ENCODE measurements around the gene TSPOAP1.

TSPOAP1 gene

GRCh38 chr17:58373923-58374322 lies 45.3 kb upstream of the TSPOAP1 start:
- TF ChIP-seq TSHZ2 (CRISPR knock-in tag; IDR thresholded peaks at IDR 0.05) (no peak), ZNF70 (CRISPR knock-in tag; IDR thresholded peaks at IDR 0.05) (no peak), CREB5 (CRISPR knock-in tag; IDR thresholded peaks at IDR 0.05; ENCODE audit: low read depth) (no peak), POU6F1 (CRISPR knock-in tag; IDR thresholded peaks at IDR 0.05; ENCODE audit: borderline replicate concordance, low read depth) (no peak), RARB (CRISPR knock-in tag; IDR thresholded peaks at IDR 0.05) (no peak), ARNTL (CRISPR knock-in tag; IDR thresholded peaks at IDR 0.05; ENCODE audit: borderline replicate concordance, low read depth) (no peak), PPARA (CRISPR knock-in tag; IDR thresholded peaks at IDR 0.05; ENCODE audit: borderline replicate concordance) (no peak), GLIS3 (CRISPR knock-in tag; IDR thresholded peaks at IDR 0.05) (no peak), TOX (CRISPR knock-in tag; IDR thresholded peaks at IDR 0.05; ENCODE audit: borderline replicate concordance) (no peak), ZFP3 (CRISPR knock-in tag; IDR thresholded peaks at IDR 0.05) (no peak), PATZ1 (CRISPR knock-in tag; IDR thresholded peaks at IDR 0.05; ENCODE audit: borderline replicate concordance) (no peak), TCF4 (CRISPR knock-in tag; IDR thresholded peaks at IDR 0.05; ENCODE audit: borderline replicate concordance) (no peak), CSRNP3 (CRISPR knock-in tag; IDR thresholded peaks at IDR 0.05) (no peak), ZNF8 (CRISPR knock-in tag; IDR thresholded peaks at IDR 0.05) (no peak), CSDC2 (CRISPR knock-in tag; IDR thresholded peaks at IDR 0.05) (no peak), SNAI2 (CRISPR knock-in tag; IDR thresholded peaks at IDR 0.05) (no peak), OSR1 (CRISPR knock-in tag; IDR thresholded peaks at IDR 0.05) (no peak), ZFP30 (CRISPR knock-in tag; IDR thresholded peaks at IDR 0.05) (no peak)
- ATAC-seq = no peak

- no peak for ATAC-seq
These were observed 44.4 kb upstream of the TSPOAP1 start for GRCh38 chr17:58373003-58373402.

GRCh38 chr17:58371300-58371950 lies 42.8 kb upstream of the TSPOAP1 start:
- no peak for TF ChIP-seq ISL1 (CRISPR knock-in tag; IDR thresholded peaks at IDR 0.05)
- ATAC-seq = no peak

More at GRCh38 chr17:58373003-58373402, 44.4 kb upstream of the TSPOAP1 start:
- TF ChIP-seq CSDC2 (CRISPR knock-in tag; IDR thresholded peaks at IDR 0.05) (no peak), ESRRG (CRISPR knock-in tag; IDR thresholded peaks at IDR 0.05) (no peak), ZNF70 (CRISPR knock-in tag; IDR thresholded peaks at IDR 0.05) (no peak), ZNF8 (CRISPR knock-in tag; IDR thresholded peaks at IDR 0.05) (no peak), TOX (CRISPR knock-in tag; IDR thresholded peaks at IDR 0.05; ENCODE audit: borderline replicate concordance) (no peak)
